Caco-2 (cell line): Measurements from ENCODE around the gene EML5. TPM values are rescaled to one million over a fixed set of nuclear protein-coding genes. Genes with fewer than 3 reads are reported as not detected.

Experiments
- BruUV-seq: library from RNA; stranded (reverse); fragments of 400-500 nt; replicated peaks from 2 replicates; lab custom pipeline; 2021; lab: Mats Ljungman, UMichigan
- CTCF ChIA-PET: fragments of 300-600 bp; sonication (Branson Sonifier 250); formaldehyde crosslinking; loops from one replicate; lab custom pipeline; 2022; ENCODE audit warnings: antibody characterized with exemption; lab: Charles Lee
- POLR2A ChIA-PET: fragments of 300-600 bp; sonication (Branson Sonifier 250); formaldehyde crosslinking; loops from one replicate; lab custom pipeline; 2022; ENCODE audit warnings: antibody characterized with exemption; lab: Charles Lee
- DNase-seq, 2 experiments: peaks; one replicate each; pipeline versions ENCODE4 v3.0.0 to v3.0.0-alpha.2; 2020 to 2022
- H3K27me3 ChIP-seq: replicated peaks from 2 replicates; pipeline ENCODE4 v1.6.0; 2011; ENCODE audit warnings: low read length; ENCODE audit not compliant: control insufficient read depth, insufficient read depth
- H3K36me3 ChIP-seq: 2 replicates; pipeline ENCODE4 v1.5.1; 2011; ENCODE audit warnings: low read length; ENCODE audit not compliant: control insufficient read depth, insufficient read depth
- H3K4me1 ChIP-seq: fragments of 250-450 bp; sonication (Bioruptor Pico); 2 replicates; pipeline ENCODE4 v1.5.1; 2020; ENCODE audit warnings: mild to moderate bottlenecking
- H3K4me3 ChIP-seq: 2 replicates; pipeline ENCODE4 v1.5.1; 2011; ENCODE audit warnings: low read depth, mild to moderate bottlenecking, control low read depth, low read length
- H3K9me3 ChIP-seq: fragments of 250-450 bp; sonication (Bioruptor Pico); 2 replicates; pipeline ENCODE4 v1.5.1; 2020; ENCODE audit warnings: mild to moderate bottlenecking, moderate library complexity
- H3K27ac Mint-ChIP-seq: one replicate; pipeline ENCODE4 v1.8.0; 2022; ENCODE audit warnings: mixed read lengths; ENCODE audit not compliant: unreplicated experiment
- H3K27me3 Mint-ChIP-seq: one replicate; pipeline ENCODE4 v1.8.0; 2022; ENCODE audit warnings: mixed read lengths; ENCODE audit not compliant: insufficient read depth, unreplicated experiment
- H3K36me3 Mint-ChIP-seq: one replicate; pipeline ENCODE4 v1.8.0; 2022; ENCODE audit warnings: mild to moderate bottlenecking, mixed read lengths; ENCODE audit not compliant: insufficient read depth, unreplicated experiment
- H3K4me1 Mint-ChIP-seq: one replicate; pipeline ENCODE4 v1.8.0; 2022; ENCODE audit warnings: low read depth, mixed read lengths; ENCODE audit not compliant: unreplicated experiment
- H3K4me3 Mint-ChIP-seq: one replicate; pipeline ENCODE4 v1.8.0; 2022; ENCODE audit warnings: mild to moderate bottlenecking, moderate library complexity, mixed read lengths; ENCODE audit not compliant: unreplicated experiment
- H3K9me3 Mint-ChIP-seq: one replicate; pipeline ENCODE4 v1.8.0; 2022; ENCODE audit warnings: mixed read lengths; ENCODE audit not compliant: unreplicated experiment
- CTCF ChIP-seq, 2 experiments: fragments of 200-600 bp in 1 of 2; IDR thresholded peaks; 1 replicate in 1 of 2; 2 replicates in 1 of 2; pipeline versions ENCODE4 v1.5.1 to v1.8.0; 2011 to 2022; ENCODE audit warnings: antibody characterized with exemption in 1 of 2, control low read depth in 1 of 2, inconsistent platforms in 1 of 2, low read depth in 1 of 2, low read length in 1 of 2, mild to moderate bottlenecking in 1 of 2, moderate library complexity in 1 of 2; ENCODE audit not compliant: insufficient read depth in 1 of 2, severe bottlenecking in 1 of 2, unreplicated experiment in 1 of 2
- intact Hi-C: fragments of 100-400 bp; cut with micrococcal nuclease; formaldehyde crosslinking; loops from one replicate; pipeline ENCODE4 v1.10.0; 2022; ENCODE audit not compliant: unreplicated experiment
- total RNA-seq: library from RNA; stranded (reverse); gene quantifications from 2 replicates; pipeline ENCODE4 v1.2.3, GENCODE V29; 2022

EML5 gene
- total RNA-seq, 1 experiment from 2014 or later = 0.11 TPM

GRCh38 chr14:88733121-88733520, 59.6 kb downstream of the EML5 start:
- ChIA-PET POLR2A (no interaction called here), CTCF (interaction anchor here (0.8 kb wide), 1 partner anchor 92 kb away, joined by 4 read pairs; the partner anchor contains the start of gene TTC8)
- peaks cover 4% of the 10 kb centered on the region for H3K27me3 Mint-ChIP-seq
- H3K9me3 ChIP-seq = no peaks in the 10 kb centered on the region; the same call in 1 of the 2 replicates
- no peak overlapping the region for H3K4me3 ChIP-seq
- BruUV-seq = no TSS peak
- no peaks in the 10 kb centered on the region for H3K4me1 ChIP-seq
- H3K36me3 Mint-ChIP-seq = no peaks in the 10 kb centered on the region
- no peaks in the 10 kb centered on the region for H3K36me3 ChIP-seq
- H3K4me1 Mint-ChIP-seq = no peaks in the 10 kb centered on the region
- intact Hi-C loops = loop anchor here (5.0 kb wide), 1 partner anchor 134 kb away; no protein-coding TSS in a partner anchor
- no peaks in the 10 kb centered on the region for H3K9me3 Mint-ChIP-seq
- no peaks in the 10 kb centered on the region for H3K27me3 ChIP-seq
- H3K4me3 Mint-ChIP-seq = no peak overlapping the region
- TF ChIP-seq CTCF (IDR thresholded peaks at IDR 0.05; ENCODE audit: insufficient read depth in 1 of 2, low read depth in 1 of 2, low read length in 1 of 2, severe bottlenecking in 1 of 2, unreplicated experiment in 1 of 2) = no peak
- no peak overlapping the region for H3K27ac Mint-ChIP-seq
- DNase-seq = no peak

DNA sequence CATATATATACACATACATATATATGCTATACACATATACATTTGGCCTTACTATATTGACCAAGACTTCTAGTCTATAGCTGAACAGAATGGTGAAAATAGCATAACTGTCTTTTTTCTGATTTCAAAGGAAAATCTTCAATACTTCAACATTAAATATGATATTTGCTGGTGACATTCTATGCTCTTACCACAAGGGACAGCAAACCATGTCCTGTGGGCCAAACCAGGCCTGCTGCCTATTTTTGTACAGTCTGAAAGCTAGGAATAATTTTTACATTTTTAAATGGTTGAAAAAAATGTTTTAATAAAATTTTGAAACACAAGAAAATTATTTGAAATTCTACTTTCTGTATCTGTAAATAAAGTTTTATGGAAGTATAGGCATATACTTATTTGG, 63.6 kb downstream of the EML5 start:
- Histone ChIP-seq H3K4me3 (no peak overlapping the region), H3K36me3 (no peaks in the 10 kb centered on the region), H3K27me3 (no peaks in the 10 kb centered on the region; the same call in 1 of the 2 replicates), H3K9me3 (no peaks in the 10 kb centered on the region), H3K4me1 (no peaks in the 10 kb centered on the region)
- Mint-ChIP-seq H3K9me3 (no peaks in the 10 kb centered on the region), H3K27me3 (no peaks in the 10 kb centered on the region), H3K4me3 (no peak overlapping the region), H3K27ac (no peak overlapping the region), H3K4me1 (no peaks in the 10 kb centered on the region), H3K36me3 (no peaks in the 10 kb centered on the region)
- no peak for DNase-seq
- peak; percentile 25 to 45 for TF ChIP-seq CTCF (IDR thresholded peaks at IDR 0.05; ENCODE audit: insufficient read depth in 1 of 2, low read depth in 1 of 2, low read length in 1 of 2, severe bottlenecking in 1 of 2, unreplicated experiment in 1 of 2)
- no TSS peak for BruUV-seq
- ChIA-PET POLR2A (no interaction called here), CTCF (no interaction called here)
- intact Hi-C loops = loop anchor here (5.0 kb wide), 1 partner anchor 283 kb away; no protein-coding TSS in a partner anchor

- POLR2A ChIA-PET = no interaction called here
- H3K4me3 Mint-ChIP-seq = no peak overlapping the region
- intact Hi-C loops = loop anchor here (5.0 kb wide), 1 partner anchor 285 kb away; no protein-coding TSS in a partner anchor
- CTCF ChIA-PET = no interaction called here
- H3K4me1 Mint-ChIP-seq = no peaks in the 10 kb centered on the region
- Histone ChIP-seq H3K27me3 (no peaks in the 10 kb centered on the region; the same call in 1 of the 2 replicates), H3K9me3 (no peaks in the 10 kb centered on the region), H3K4me3 (no peak overlapping the region), H3K4me1 (no peaks in the 10 kb centered on the region), H3K36me3 (no peaks in the 10 kb centered on the region)
- BruUV-seq = no TSS peak
- H3K9me3 Mint-ChIP-seq = no peaks in the 10 kb centered on the region
- TF ChIP-seq CTCF (IDR thresholded peaks at IDR 0.05; ENCODE audit: insufficient read depth in 1 of 2, low read depth in 1 of 2, low read length in 1 of 2, severe bottlenecking in 1 of 2, unreplicated experiment in 1 of 2) = no peak
- H3K27ac Mint-ChIP-seq = no peak overlapping the region
- H3K36me3 Mint-ChIP-seq = no peaks in the 10 kb centered on the region
- DNase-seq = no peak
- H3K27me3 Mint-ChIP-seq = no peaks in the 10 kb centered on the region
These were observed 65.7 kb downstream of the EML5 start for GRCh38 chr14:88727057-88727456.
